ENCODE results near the gene ING5.

GRCh38 chr2:241668839-241669238, 33.0 kb upstream of the ING5 start:
- no peak for TF ChIP-seq CTCF (IDR thresholded peaks at IDR 0.05)
- TF ChIP-seq POLR2A (IDR thresholded peaks at IDR 0.05; ENCODE audit: low read depth) = no peak
- no peak for TF ChIP-seq POLR2AphosphoS5 (IDR thresholded peaks at IDR 0.05)
